ENCODE results near the gene AGBL3. TPM values are rescaled to one million over a fixed set of nuclear protein-coding genes. Genes with fewer than 3 reads are reported as not detected.

Gene AGBL3
- under 1 TPM; 0.47 to 0.98 TPM for total RNA-seq

- Histone ChIP-seq H3K4me3 (peak within 1 kb of the TSS; percentile 81), H3K27ac (peak within 1 kb of the TSS; percentile 88), H3K27me3 (no peaks in the 10 kb centered on the region), H3K9ac (ENCODE audit: low read depth in 2 of 2, low read length in 2 of 2) (peak within 1 kb of the TSS; percentile 86 to 93), H3K36me3 (no peaks in the 10 kb centered on the region), H3K4me1 (no peaks in the 10 kb centered on the region), H3K9me3 (no peaks in the 10 kb centered on the region)
- TF ChIP-seq CTCF (IDR thresholded peaks at IDR 0.05) = peak; percentile 57
- intact Hi-C loops (cut with DNase I) = no loop called here
- peak; percentile 95 for DNase-seq
Observed at GRCh38 chr7:134986363-134987251, at the start of gene AGBL3. AGBL3 (plus strand) TSS chr7:134986508; CDS start chr7:134987934, 1,426 bp downstream.

DNA sequence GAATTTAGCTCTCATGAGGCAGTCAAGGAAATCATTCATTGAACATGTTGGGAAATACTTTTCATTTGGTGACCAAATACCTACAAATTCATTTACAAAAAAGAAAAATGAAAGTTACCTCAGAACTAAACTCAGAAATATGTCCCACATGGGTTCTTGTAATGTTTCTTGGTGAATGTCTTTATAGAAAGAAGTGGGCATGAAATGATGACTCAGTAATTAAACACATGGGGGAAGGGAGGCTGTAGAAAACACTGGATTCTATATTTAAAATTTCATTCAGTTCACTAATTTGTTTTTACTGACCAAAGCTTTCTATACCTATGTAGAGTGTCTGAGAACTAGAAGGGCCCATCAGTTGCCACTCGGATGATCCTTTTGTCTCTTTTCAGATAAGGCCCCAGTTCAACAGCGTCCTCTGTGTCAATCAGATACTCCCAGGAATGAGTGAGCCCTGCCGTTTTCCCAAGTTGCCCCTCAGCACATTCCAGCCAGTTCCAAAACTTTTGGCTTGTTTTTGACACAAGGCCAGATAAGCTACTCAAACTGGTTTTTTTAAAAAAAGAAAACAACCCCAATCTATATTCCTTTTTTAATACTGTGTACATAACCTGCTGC is 49.3 kb upstream of the AGBL3 start:
- DNase-seq = no peak
- Histone ChIP-seq H3K27ac (no peak overlapping the region), H3K27me3 (no peaks in the 10 kb centered on the region), H3K4me3 (no peak overlapping the region), H3K4me1 (no peaks in the 10 kb centered on the region), H3K9me3 (no peaks in the 10 kb centered on the region), H3K36me3 (no peaks in the 10 kb centered on the region), H3K9ac (ENCODE audit: low read depth in 2 of 2, low read length in 2 of 2) (no peak overlapping the region)
- intact Hi-C loops (cut with DNase I) = no loop called here
- no peak for TF ChIP-seq CTCF (IDR thresholded peaks at IDR 0.05)

DNA sequence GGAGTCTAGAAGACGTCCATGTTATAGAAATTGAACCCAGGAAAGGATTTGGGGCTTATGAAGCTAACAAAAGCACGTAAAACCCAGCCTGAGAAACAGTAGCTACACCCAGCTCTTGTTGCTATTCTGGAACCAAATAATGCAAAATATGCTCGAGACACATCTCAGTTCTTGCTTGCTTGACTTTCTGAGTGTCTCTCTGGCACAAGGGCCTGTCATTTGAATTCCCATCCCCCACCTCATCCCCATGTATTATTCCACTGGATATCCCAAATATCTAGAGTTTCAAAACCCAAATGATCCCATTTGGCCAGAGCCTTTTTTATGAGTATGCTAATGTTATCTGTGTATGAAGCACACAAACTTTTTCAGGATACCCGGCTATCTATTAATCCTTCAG is 48.2 kb upstream of the AGBL3 start:
- H3K4me3 ChIP-seq = no peak overlapping the region
- H3K27ac ChIP-seq = no peak overlapping the region
- DNase-seq = no peak
- no peaks in the 10 kb centered on the region for H3K9me3 ChIP-seq
- intact Hi-C loops (cut with DNase I) = no loop called here
- TF ChIP-seq CTCF (IDR thresholded peaks at IDR 0.05) = no peak
- H3K27me3 ChIP-seq = no peaks in the 10 kb centered on the region
- H3K4me1 ChIP-seq = no peaks in the 10 kb centered on the region
- no peak overlapping the region for H3K9ac ChIP-seq (ENCODE audit: low read depth in 2 of 2, low read length in 2 of 2)
- no peaks in the 10 kb centered on the region for H3K36me3 ChIP-seq

GRCh38 chr7:134939136-134939535 is 47.2 kb upstream of the AGBL3 start:
- DNase-seq = no peak
- no peaks in the 10 kb centered on the region for H3K9me3 ChIP-seq
- TF ChIP-seq CTCF (IDR thresholded peaks at IDR 0.05) = no peak
- H3K9ac ChIP-seq (ENCODE audit: low read depth in 2 of 2, low read length in 2 of 2) = no peak overlapping the region
- intact Hi-C loops (cut with DNase I) = no loop called here
- H3K36me3 ChIP-seq = no peaks in the 10 kb centered on the region
- no peaks in the 10 kb centered on the region for H3K4me1 ChIP-seq
- H3K27me3 ChIP-seq = no peaks in the 10 kb centered on the region
- H3K4me3 ChIP-seq = no peak overlapping the region
- H3K27ac ChIP-seq = no peak overlapping the region

DNA sequence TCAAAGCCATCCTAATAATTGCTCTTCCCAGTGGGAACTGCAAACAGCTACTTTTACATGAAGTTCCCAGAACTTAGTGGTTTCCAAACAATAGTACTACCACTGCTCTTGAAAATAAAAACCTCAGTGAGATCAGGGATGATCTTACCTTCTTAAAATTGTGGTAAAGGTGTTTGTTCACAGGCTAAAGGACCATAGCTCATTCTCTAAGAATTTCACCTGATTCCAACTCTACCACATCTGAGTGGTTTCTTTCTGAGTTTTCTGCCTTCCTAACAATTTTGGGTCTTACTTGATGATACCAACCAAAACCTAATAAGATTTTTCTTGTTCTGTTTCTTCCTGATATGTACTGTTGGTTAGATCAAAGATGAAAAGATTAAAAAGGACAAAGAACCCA is 45.6 kb upstream of the AGBL3 start:
- no peak overlapping the region for H3K27ac ChIP-seq

More for the DNA sequence above, 45.6 kb upstream of the AGBL3 start:
- intact Hi-C loops (cut with DNase I) = no loop called here
- DNase-seq = no peak
- no peaks in the 10 kb centered on the region for H3K9me3 ChIP-seq
- no peaks in the 10 kb centered on the region for H3K27me3 ChIP-seq
- H3K9ac ChIP-seq (ENCODE audit: low read depth in 2 of 2, low read length in 2 of 2) = no peak overlapping the region
- H3K36me3 ChIP-seq = no peaks in the 10 kb centered on the region
- H3K4me1 ChIP-seq = no peaks in the 10 kb centered on the region
- no peak overlapping the region for H3K4me3 ChIP-seq
- TF ChIP-seq CTCF (IDR thresholded peaks at IDR 0.05) = no peak

Data from colonic mucosa (tissue), 4 donors.